GM18858 (cell line): Measurements from ENCODE around the gene C1QL4.
"Not testable (repeated sequence)": the region's sequence is repeated elsewhere in the genome, so short reads cannot be mapped to it uniquely, and the experiment has no call there.

ENCODE experiments used
- ATAC-seq: cut with Tn5 transposase; IDR thresholded peaks from one replicate; pipeline ENCODE4 v1.9.1; 2021; ENCODE audit not compliant: unreplicated experiment

C1QL4 gene

GRCh38 chr12:49336645-49337584 lies at the start of gene C1QL4:
Gene C1QL4, minus strand, starts transcription at chr12:49337188. Its CDS starts 711 bp downstream, at chr12:49336477.
- ATAC-seq, result no peak

- not testable (repeated sequence) for ATAC-seq
Measured at GRCh38 chr12:49380184-49380583, 43.2 kb upstream of the C1QL4 start.

GRCh38 chr12:49377386-49377785 lies 40.4 kb upstream of the C1QL4 start:
- ATAC-seq, result no peak

- ATAC-seq, result no peak
Measured at GRCh38 chr12:49375406-49375805, 38.4 kb upstream of the C1QL4 start.

GRCh38 chr12:49370539-49370938 lies 33.6 kb upstream of the C1QL4 start:
- ATAC-seq, result no peak

- peak; percentile 46 for ATAC-seq
Measured at GRCh38 chr12:49369411-49370145, 32.6 kb upstream of the C1QL4 start.

GRCh38 chr12:49368240-49368600 lies 31.2 kb upstream of the C1QL4 start:
- ATAC-seq, result no peak

- ATAC-seq, result no peak
Measured at GRCh38 chr12:49367381-49368239, 30.6 kb upstream of the C1QL4 start, which contains the start of gene SPATS2. Gene SPATS2, plus strand, starts transcription at chr12:49367462. Its CDS starts 93,551 bp downstream, at chr12:49461013.

- ATAC-seq, result peak; percentile 52
Measured at GRCh38 chr12:49366652-49367380, 29.8 kb upstream of the C1QL4 start.

GRCh38 chr12:49366096-49366651 lies 29.2 kb upstream of the C1QL4 start:
- no peak for ATAC-seq

- ATAC-seq, result no peak
Measured at GRCh38 chr12:49365542-49365941, 28.6 kb upstream of the C1QL4 start.

GRCh38 chr12:49364989-49365388 lies 28.0 kb upstream of the C1QL4 start:
- no peak for ATAC-seq

- no peak for ATAC-seq
Measured at GRCh38 chr12:49362077-49362476, 25.1 kb upstream of the C1QL4 start.

- ATAC-seq, result no peak
Measured at GRCh38 chr12:49359671-49360070, 22.7 kb upstream of the C1QL4 start.

- no peak for ATAC-seq
Measured at GRCh38 chr12:49358483-49359141, 21.6 kb upstream of the C1QL4 start.

- no peak for ATAC-seq
Measured at GRCh38 chr12:49357103-49357678, 20.2 kb upstream of the C1QL4 start.

GRCh38 chr12:49355913-49356312 lies 18.9 kb upstream of the C1QL4 start:
- ATAC-seq, result no peak

GRCh38 chr12:49352351-49352750 lies 15.4 kb upstream of the C1QL4 start:
- no peak for ATAC-seq

- no peak for ATAC-seq
Measured at GRCh38 chr12:49349266-49349665, 12.3 kb upstream of the C1QL4 start.
